Esophagus mucosa (tissue), 1 donor: ENCODE results near the gene MTHFD2L. TPM values are rescaled to one million over a fixed set of nuclear protein-coding genes. Genes with fewer than 3 reads are reported as not detected.

ENCODE experiments used
- ATAC-seq: fragments of 200-7000 bp; cut with Tn5 transposase; one replicate; pipeline ENCODE4 v1.9.1; 2020
- total RNA-seq: library from RNA; stranded (reverse); gene quantifications from one replicate; pipeline ENCODE4 v1.2.4, GENCODE V29; 2023
- donor health status: DM: yes; HTN: yes; CAD: no.

Gene MTHFD2L
- total RNA-seq, 1 donor from 2014 or later, result 9.4 TPM

GRCh38 chr4:74309223-74309622 lies 151.3 kb downstream of the MTHFD2L start:
- no peak for ATAC-seq

DNA sequence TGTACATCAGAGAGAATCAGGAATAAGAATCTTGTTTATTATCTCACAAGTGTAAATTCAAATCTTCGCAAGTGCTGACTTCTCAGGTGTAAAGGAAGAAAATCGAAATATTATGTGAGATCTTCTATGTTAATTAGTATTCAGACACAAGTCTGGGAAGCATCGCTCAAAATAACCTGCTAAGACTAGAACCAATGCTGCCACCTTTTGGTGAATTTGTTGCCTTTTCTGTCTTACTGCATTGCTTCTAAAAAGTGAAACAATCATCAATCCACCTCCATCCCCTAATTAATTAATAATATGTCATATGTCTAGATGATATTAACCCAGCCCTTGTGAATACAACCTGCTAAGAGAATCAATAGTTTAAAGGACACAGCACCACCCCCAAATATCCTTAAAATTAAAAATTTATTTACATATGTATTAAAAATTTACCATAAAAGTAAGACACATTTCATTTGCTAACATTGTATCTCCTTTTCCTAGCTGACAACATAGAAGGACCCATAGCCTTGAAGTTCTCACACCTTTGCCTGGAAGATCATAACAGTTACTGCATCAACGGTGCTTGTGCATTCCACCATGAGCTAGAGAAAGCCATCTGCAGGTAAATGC lies 153.9 kb downstream of the MTHFD2L start:
- ATAC-seq, result peak; percentile 14

DNA sequence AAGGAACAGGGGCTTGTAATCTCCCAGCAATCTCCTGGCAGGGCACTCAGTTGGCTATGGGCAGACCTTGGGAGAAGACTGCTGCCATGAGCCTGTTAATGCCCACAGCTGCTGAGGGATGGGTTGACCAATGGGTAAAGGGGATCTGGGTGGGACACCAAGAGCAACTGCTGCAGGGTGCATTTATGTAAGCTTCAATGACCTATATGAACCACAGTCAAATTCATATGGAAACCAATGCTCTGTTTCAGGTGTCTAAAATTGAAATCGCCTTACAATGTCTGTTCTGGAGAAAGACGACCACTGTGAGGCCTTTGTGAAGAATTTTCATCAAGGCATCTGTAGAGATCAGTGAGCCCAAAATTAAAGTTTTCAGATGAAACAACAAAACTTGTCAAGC lies 156.4 kb downstream of the MTHFD2L start:
- no peak for ATAC-seq

DNA sequence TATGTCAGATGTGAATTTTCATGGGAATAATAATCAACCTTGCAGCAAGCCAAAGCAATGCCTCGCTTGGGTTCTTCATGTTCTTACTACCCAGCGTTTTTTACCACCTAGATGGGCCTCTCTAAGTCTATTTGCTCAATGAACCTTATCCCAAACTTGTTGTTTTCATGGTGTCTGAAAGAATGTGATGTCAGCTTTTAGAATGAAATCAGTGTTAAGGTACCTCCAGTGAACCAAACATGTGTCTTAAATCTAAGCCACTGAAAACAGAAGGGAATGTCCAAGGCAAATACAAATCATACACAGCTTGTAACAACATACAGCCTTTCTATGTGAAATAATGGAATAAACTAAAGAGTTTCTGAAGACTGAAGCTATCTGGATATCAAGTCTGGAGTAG lies 157.0 kb downstream of the MTHFD2L start:
- ATAC-seq, result no peak

GRCh38 chr4:74315376-74315775 lies 157.5 kb downstream of the MTHFD2L start:
- ATAC-seq, result no peak

- peak; percentile 68 for ATAC-seq
Measured at GRCh38 chr4:74316397-74316796, 158.5 kb downstream of the MTHFD2L start.

GRCh38 chr4:74317616-74318246 lies 159.8 kb downstream of the MTHFD2L start:
- peak; percentile 23 for ATAC-seq

DNA sequence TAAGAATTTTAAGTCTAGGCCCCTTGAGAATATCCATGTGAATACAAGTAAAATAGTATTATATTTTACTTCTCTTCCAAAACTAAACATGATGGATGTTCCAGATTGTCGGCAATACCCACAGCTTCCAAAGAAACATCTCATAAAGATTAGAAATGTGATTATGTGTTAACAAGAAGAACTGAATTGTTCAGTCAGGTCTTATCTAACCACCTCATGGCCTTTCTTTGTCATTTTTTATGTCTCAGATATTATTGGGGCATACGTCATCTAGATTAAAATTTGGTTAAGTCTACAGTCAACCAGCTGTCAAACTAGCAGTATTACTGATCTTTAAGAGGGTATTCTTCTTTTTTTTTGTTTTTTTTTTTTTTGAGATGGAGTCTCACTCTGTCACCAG lies 160.4 kb downstream of the MTHFD2L start:
- no peak for ATAC-seq

DNA sequence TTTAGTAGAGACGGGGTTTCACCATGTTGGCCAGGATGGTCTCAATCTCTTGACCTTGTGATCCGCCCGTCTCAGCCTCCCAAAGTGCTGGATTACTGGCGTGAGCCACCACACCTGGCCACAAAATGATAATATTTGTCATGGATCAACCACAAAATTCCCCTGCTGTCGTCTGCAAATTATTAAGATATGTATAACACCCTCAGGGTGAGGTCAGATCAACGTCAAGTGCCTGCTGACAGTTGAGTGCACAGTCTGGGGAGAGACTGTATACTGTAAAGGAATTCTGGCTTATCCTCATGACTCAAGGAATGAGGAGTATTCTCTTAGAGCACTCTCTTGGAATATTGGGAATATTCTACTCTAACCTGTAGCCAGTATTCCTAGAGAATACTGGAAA lies 161.6 kb downstream of the MTHFD2L start:
- ATAC-seq, result peak; percentile 43

- peak; percentile 96 for ATAC-seq
Measured at GRCh38 chr4:74320559-74321118, 162.7 kb downstream of the MTHFD2L start.

- ATAC-seq, result no peak
Measured at GRCh38 chr4:74322301-74322700, 164.4 kb downstream of the MTHFD2L start.

DNA sequence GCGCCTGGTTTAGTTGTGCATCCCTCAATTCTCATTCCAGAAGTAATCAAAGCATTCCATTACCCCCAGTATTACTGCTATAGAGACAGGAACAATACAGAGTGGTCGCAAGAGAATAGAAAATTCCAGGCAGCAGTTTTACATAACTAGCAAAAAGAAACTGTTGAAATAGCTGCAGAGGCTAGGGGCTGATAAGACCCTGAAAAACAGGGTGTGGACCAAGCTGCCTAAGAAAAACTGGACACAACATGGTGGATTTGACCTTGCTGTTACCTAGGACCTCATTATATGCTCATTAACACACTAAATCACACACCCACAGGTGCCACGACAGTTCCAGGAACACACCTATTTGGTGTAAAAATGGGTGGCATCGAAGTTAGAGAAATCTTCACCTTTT lies 165.7 kb downstream of the MTHFD2L start:
- ATAC-seq, result no peak

- ATAC-seq, result no peak
Measured at GRCh38 chr4:74324262-74324661, 166.3 kb downstream of the MTHFD2L start.

DNA sequence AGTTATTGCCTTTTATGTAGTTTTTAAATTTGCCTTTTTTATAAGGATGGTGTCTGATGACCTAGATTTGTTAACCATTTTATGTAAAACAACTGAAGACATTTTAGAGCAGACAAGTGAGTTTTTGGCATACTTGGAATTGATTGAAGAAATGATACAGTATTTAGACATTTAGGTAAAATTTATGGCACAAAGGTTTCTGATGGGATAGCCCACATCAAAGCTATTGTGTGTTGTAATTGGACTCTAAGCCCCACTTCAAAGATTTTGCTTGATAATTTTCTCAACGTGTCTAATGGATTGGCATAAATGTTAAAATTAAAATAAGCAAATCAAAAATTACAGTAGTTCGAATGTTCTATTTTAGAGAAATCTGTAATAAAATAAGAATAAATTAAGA lies 168.0 kb downstream of the MTHFD2L start:
- no peak for ATAC-seq

- ATAC-seq, result no peak
Measured at GRCh38 chr4:74327762-74328161, 169.8 kb downstream of the MTHFD2L start.

DNA sequence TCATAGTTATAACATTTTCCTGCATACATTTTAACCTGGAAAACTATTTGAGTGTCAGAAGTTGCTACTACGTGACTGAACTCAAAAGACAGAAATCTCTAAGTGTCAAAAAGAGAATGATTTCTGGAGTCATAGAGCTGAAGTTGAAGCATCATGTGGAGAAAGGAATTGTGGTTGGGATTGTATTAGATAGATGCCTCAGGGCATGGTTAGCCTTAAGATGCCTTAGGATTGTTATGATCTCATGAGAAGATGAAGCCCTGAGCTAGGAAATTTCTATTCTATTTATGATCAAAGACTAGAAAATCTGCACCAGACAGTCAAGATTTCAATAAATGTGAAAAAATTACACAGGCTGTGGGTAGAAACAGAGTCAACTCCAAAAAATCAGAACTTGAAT lies 170.6 kb downstream of the MTHFD2L start:
- ATAC-seq, result no peak

GRCh38 chr4:74329307-74329706 lies 171.4 kb downstream of the MTHFD2L start:
- no peak for ATAC-seq

- no peak for ATAC-seq
Measured at GRCh38 chr4:74330295-74330750, 172.4 kb downstream of the MTHFD2L start.

- no peak for ATAC-seq
Measured at GRCh38 chr4:74331252-74331651, 173.3 kb downstream of the MTHFD2L start.

DNA sequence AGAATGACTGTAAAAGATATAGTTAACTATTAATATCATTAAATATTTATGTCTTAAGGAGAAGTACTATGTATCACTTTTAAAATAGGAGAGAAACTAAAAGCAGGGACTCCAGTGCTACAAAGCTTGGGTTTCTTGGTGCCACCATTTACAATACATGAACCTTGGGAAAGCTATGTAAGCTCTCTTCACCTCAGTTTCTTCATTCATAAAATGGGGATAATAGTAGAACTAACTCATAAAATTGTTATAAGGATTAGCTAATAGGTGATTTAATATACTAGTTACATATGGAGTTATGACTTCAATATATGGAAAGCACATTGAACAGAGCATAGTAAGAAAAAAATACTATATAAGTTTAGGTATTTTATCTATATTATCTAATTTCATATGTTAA lies 174.0 kb downstream of the MTHFD2L start:
- ATAC-seq, result no peak

DNA sequence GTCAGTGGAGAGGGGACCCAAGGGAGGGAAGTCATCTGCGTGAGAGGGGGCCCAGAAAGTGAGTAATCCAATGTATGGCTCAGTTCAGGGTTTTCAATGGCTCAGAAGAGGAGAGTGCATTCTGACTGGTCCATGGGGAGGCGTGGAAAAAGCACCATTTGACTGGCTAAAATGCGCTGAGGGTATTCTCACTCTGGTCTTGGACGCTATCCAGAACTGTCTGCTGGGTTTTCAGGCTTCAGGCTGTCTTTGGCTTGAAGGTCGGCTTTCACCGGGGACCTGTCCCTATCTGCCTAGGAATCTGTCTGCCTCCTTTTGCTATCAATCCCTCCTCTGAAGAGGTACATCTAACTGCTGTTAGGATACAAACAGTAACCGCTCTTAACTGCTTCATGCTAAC lies 176.7 kb downstream of the MTHFD2L start:
- no peak for ATAC-seq

- ATAC-seq, result no peak
Measured at GRCh38 chr4:74335341-74336021, 177.6 kb downstream of the MTHFD2L start.

DNA sequence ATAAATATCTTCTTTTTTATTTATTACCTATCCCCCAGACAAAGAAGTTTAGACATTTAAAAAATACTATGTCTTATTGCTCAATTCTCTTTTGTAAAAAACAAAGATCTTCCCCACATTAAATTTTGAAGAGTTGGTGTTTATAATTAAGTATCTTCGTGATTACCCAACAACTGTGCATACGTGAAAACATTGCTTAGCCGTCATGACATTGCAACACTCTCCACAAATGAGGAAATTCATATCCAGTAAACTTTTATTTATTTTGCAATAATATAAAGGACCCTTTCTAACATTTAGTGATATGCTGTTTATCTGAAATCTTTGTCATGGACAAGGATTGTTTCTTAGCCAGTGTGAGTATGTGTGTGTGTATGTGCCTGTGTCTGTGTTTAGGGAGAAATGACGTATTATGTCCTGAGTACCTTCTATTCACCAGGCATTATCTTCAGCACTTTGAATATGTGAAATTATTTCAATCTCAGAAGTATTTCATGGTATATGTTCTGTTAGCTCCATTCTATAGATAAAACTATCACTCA lies 180.9 kb downstream of the MTHFD2L start:
- ATAC-seq, result no peak
